Thymus (tissue), 11 donors: ENCODE results near the gene USP53. TPM values are rescaled to one million over a fixed set of nuclear protein-coding genes. Genes with fewer than 3 reads are reported as not detected.

Source experiments
- DNase-seq, 9 donors: peaks; one replicate each; pipeline ENCODE4 v3.0.0-alpha.2; 2013; ENCODE audit warnings: low spot score in 9 of 9, low read depth in 6 of 9, missing footprints in 1 of 9
- H3K27ac ChIP-seq, 2 donors: one replicate each; pipeline ENCODE4 v1.5.1; 2013; ENCODE audit warnings: control low read depth in 1 of 2, low read depth in 1 of 2, low read length in 1 of 2, mild to moderate bottlenecking in 1 of 2, moderate library complexity in 1 of 2
- H3K27me3 ChIP-seq, 2 donors: one replicate each; pipeline ENCODE4 v1.5.1; 2013; ENCODE audit warnings: low read length in 1 of 2; ENCODE audit not compliant: control insufficient read depth in 2 of 2, insufficient read depth in 1 of 2
- H3K36me3 ChIP-seq, 2 donors: one replicate each; pipeline ENCODE4 v1.5.1; 2013; ENCODE audit warnings: low read length in 1 of 2, mild to moderate bottlenecking in 1 of 2, moderate library complexity in 1 of 2; ENCODE audit not compliant: control insufficient read depth in 2 of 2, insufficient read depth in 2 of 2
- H3K4me1 ChIP-seq, 2 donors: one replicate each; pipeline ENCODE4 v1.5.1; 2013; ENCODE audit warnings: low read length in 2 of 2; ENCODE audit not compliant: control insufficient read depth in 2 of 2, insufficient read depth in 2 of 2
- H3K4me3 ChIP-seq, 2 donors: one replicate each; pipeline ENCODE4 v1.5.1; 2013; ENCODE audit warnings: low read length in 2 of 2, control low read depth in 1 of 2, mild to moderate bottlenecking in 1 of 2
- H3K9me3 ChIP-seq, 2 donors: one replicate each; pipeline ENCODE4 v1.5.1; 2013; ENCODE audit warnings: low read length in 1 of 2, mild to moderate bottlenecking in 1 of 2; ENCODE audit not compliant: control insufficient read depth in 2 of 2, insufficient read depth in 1 of 2
- WGBS: extraction: QIAGEN DNeasy Blood & Tissue Kit; methylation state at CpG from one replicate; pipeline ENCODE4 v1.1.7; 2013; 5-methylcytosine and 5-hydroxymethylcytosine counted together
- polyA plus RNA-seq: library from polyadenylated mRNA; stranded (reverse); fragments of 200-250 nt; gene quantifications from one replicate; pipeline ENCODE4 v1.2.3, GENCODE V29; 2013
- total RNA-seq: library from RNA; stranded (reverse); fragments of 120-200 nt; gene quantifications from one replicate; pipeline ENCODE4 v1.2.4, GENCODE V29; 2013
- donor health status: healthy.

The USP53 gene
- total and polyA plus RNA-seq, 2 donors, result 17.3 to 18.5 TPM

DNA sequence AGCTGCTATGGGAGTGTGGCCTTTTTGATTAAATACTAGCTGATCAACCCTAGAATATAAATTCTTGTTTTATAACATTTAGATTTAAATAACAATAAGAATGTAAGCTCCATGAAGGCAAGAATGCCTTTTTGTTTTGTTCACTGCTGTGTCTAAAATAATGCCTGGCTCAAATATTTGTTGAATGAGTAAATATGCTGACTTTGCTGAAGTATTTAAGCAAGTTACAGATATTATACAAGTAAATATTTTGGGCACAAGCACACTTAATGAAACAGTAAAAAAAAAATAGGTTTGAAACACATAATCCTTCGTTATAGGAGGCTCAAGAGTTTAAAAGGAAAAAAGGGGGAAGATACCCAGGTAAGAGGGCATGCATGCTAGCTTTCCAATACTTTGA, 85.3 kb downstream of the USP53 start:
- WGBS, result 96% methylated on average over 1 of the region's 1 CpG
- Histone ChIP-seq H3K36me3 (peaks cover 2 to 16% of the 10 kb centered on the region in 2 donors), H3K4me1 (peaks cover 5 to 15% of the 10 kb centered on the region in 2 donors), H3K9me3 (no peaks in the 10 kb centered on the region), H3K4me3 (no peak overlapping the region), H3K27ac (no peak overlapping the region), H3K27me3 (no peaks in the 10 kb centered on the region)
- DNase-seq, result no peak

DNA sequence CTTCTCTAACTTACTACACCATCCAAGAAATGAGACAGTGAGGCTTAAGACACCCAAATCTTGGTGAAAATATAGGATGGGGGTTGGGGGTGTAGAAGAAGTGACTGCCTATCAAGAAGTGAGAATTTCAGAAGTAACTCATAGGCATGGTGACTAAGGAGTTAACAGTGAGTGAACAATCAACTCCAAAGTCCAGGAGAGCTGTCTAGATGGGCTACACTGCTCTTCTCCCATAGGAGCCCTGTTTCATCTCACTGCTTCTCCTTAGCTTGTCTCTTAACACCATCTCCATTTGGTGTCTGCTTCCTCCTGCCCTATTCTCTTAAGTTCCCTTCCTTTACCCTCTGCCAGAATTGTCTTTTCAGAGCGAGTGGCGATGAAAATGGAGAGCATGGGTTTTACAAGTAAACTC, 86.8 kb downstream of the USP53 start:
- Histone ChIP-seq H3K36me3 (peaks cover 0 to 15% of the 10 kb centered on the region in 2 donors), H3K9me3 (no peaks in the 10 kb centered on the region), H3K4me1 (peaks cover 5 to 15% of the 10 kb centered on the region in 2 donors), H3K27me3 (no peaks in the 10 kb centered on the region), H3K27ac (peak overlapping the region; percentile 92 to 94), H3K4me3 (peak overlapping the region; percentile 90 to 91)
- WGBS, result 6% methylated on average over 2 of the region's 2 CpGs
- DNase-seq, result peak in 6 of 9 donors; percentile 3 to 27 (median 16)

DNA sequence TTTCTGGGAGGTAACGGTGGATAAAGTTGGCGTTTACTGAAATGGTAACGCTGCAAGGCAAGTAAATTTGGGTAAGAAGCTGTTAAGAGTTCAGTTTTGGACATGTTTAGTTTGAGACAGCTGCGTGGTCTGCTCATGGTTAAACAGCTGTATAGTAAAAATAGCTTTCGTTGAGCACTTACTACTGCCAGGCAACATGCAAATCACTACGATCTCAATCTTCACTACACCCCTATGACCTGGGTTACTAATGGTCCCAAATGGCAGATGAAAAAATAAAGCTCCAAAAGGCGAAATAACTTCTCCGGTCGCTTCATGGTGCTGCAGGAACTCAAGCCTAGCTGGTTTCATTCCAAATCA, 87.2 kb downstream of the USP53 start:
- Histone ChIP-seq H3K9me3 (no peaks in the 10 kb centered on the region), H3K4me3 (peak overlapping the region; percentile 90 to 91), H3K36me3 (peaks cover 0 to 15% of the 10 kb centered on the region in 2 donors), H3K27ac (peak overlapping the region; percentile 92 to 94), H3K27me3 (no peaks in the 10 kb centered on the region), H3K4me1 (peaks cover 5 to 15% of the 10 kb centered on the region in 2 donors)
- DNase-seq, result peak in 4 of 9 donors; percentile 8 to 63 (median 26)
- 2% methylated on average over 9 of the region's 9 CpGs for WGBS

DNA sequence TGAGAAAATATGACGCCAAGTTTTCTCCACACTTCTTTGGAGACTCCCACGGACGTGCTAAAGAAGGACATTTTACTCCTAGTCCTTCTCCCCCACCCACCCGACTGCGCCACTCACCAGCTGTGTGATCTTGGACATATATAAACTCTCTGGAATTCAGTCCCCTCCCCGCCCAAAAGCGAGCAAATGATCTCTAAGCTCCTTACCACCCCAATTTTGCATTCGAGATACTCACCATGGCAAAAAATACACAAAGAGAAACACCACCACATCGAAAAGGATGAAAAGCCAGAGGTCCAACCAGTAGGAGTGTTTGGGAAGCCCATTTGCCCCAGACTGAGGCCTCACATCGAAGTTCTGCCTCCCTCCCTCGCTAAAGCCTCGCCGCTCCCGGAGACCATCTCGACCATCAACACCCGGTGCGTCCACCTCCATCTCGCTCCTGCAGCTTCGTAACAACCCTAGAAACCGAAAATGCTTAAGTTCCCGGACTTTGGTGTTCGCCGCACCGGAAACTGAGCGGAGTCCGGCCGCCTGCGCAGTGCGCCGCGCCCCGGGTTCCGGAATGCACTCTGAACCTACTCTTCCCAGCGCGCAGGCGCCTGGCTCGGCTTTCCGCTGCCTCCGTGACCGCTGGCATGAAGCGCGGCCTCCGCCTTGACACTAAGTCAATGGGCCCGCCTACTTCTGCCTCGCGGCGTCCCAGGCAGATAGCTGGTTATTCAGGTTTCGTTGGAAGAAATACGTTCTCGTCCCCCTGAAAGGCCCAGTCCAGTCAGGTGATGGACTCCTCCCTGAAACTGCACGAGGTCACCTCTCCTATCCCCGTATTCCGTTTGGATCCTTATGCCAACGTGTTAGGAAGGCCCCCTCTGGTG, 87.8 kb downstream of the USP53 start:
- Histone ChIP-seq H3K27ac (peak overlapping the region; percentile 92 to 94), H3K4me1 (peaks cover 5 to 15% of the 10 kb centered on the region in 2 donors), H3K27me3 (no peaks in the 10 kb centered on the region), H3K4me3 (peak overlapping the region; percentile 90 to 91), H3K36me3 (peaks cover 0 to 15% of the 10 kb centered on the region in 2 donors), H3K9me3 (no peaks in the 10 kb centered on the region)
- WGBS, result under 1% methylated on average over 54 of the region's 54 CpGs
- DNase-seq, result peak; percentile 67 to 94 (median 83)

DNA sequence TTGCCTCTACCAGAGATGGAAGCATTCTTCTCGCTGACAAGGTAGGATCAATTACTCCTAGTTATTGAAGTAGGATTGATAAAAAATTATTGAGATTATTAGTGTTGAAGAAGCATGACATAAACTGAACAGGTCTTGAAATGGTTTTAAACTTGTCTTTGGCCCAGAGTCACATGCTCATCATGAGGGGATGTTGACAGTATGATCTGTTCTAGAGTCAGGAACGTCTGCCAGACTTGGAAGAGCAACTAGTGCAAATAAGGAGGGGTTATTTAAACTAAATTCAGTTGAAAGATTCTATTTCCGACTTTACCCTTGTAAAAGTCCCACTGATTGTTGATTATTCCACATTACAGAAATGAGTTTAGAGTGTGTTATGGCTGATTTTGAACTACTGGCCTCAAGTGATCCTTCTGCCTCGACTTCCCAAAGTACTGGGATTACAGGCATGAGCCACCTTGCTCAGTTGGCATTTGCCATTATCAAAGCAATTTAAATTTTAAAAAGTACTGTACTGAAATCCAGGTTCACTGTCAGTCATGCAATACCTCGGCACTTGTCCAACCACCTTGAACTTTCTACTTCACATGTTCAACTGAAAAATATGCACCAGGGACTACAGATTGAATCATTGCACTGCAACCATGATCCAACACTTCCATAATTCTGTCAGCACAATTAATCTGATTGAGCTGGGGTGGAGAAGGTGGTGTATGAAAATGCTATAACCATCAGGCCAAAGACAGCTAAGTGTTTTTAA, 89.7 kb downstream of the USP53 start:
- Histone ChIP-seq H3K4me3 (no peak overlapping the region), H3K27me3 (no peaks in the 10 kb centered on the region), H3K9me3 (no peaks in the 10 kb centered on the region), H3K4me1 (peaks cover 5 to 15% of the 10 kb centered on the region in 2 donors), H3K36me3 (peaks cover 0 to 2% of the 10 kb centered on the region in 2 donors), H3K27ac (no peak overlapping the region)
- WGBS, result 97% methylated on average over 5 of the region's 5 CpGs
- no peak for DNase-seq

DNA sequence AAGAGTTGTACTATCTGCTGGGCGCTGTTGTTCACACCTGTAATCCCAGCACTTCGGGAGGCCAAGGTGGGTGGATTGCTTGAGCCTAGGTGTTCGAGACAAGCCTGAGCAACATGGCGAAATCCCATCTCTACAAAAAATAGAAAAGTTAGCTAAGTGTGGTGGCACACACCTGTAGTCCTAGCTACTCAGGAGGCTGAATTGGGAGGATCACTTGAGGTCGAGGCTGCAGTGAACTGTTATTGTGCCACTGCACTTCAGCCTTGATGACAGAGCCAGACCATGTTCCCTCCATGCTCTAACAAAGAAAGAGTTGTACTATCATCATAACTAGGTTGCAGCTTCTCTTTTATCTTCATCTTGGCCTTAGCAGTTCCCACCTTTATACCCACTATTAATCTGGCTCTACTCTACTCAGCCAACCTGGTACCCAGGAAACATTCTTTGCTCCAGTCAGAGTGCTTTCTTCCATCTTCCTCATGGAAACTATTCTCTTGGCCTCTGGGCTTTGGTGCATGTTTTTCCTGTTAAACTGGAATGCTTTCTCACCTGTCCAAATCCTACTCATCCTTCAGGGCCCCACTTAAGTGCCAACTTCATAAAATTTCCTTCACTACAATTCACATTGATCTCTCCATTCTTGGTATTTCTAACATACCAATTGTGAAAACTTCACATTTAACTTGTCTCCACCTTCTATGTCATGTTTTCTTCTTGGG, 91.2 kb downstream of the USP53 start:
- H3K4me1 ChIP-seq, result peaks cover 5 to 15% of the 10 kb centered on the region in 2 donors
- no peaks in the 10 kb centered on the region for H3K9me3 ChIP-seq
- no peak for DNase-seq
- H3K36me3 ChIP-seq, result no peaks in the 10 kb centered on the region
- H3K27ac ChIP-seq, result no peak overlapping the region
- H3K4me3 ChIP-seq, result no peak overlapping the region
- WGBS, result 97% methylated on average over 5 of the region's 5 CpGs
- no peaks in the 10 kb centered on the region for H3K27me3 ChIP-seq

DNA sequence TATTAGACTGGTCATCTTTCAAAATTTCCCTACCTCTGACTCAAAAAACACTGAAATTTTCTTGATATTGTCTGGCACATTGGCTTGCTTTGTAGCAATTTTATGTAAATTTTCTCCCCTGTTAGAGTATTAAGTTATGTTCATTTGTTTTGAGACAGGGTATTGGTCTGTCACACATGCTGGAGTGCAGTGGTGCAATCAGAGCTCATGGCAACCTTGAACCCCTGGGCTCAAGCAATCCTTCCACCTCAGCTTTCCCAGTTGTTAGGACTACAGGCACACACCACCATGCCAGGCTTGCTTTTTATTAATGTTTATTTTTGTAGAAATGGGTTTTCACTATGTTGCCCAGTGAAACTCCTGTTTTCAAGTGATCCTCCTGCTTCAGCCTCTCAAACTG, 91.9 kb downstream of the USP53 start:
- Histone ChIP-seq H3K9me3 (no peaks in the 10 kb centered on the region), H3K27me3 (no peaks in the 10 kb centered on the region), H3K27ac (no peak overlapping the region), H3K4me3 (no peak overlapping the region), H3K4me1 (peaks cover 0 to 8% of the 10 kb centered on the region in 2 donors), H3K36me3 (no peaks in the 10 kb centered on the region)
- no peak for DNase-seq

DNA sequence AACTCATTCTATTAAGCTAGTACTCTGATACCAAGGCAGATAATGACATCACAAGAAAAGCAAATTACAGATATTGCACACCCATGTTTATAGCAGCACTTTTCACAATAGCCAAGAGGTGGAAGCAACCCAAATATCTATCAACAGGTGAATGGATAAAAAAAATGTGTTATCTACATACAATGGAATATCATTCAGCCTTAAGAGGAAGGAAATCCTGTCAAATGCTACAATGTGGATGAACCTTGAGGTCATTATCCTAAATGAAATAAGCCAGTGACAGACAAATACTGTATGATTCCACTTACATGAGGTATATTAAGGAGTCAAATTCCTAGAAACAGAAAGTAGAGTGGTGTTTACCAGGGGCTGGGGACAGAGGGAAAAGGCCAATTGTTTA, 95.1 kb downstream of the USP53 start:
- no peak overlapping the region for H3K4me3 ChIP-seq

More for the DNA sequence above, 95.1 kb downstream of the USP53 start:
- Histone ChIP-seq H3K4me1 (no peaks in the 10 kb centered on the region), H3K9me3 (no peaks in the 10 kb centered on the region), H3K27me3 (no peaks in the 10 kb centered on the region), H3K27ac (no peak overlapping the region), H3K36me3 (no peaks in the 10 kb centered on the region)
- no peak for DNase-seq
